Rectal smooth muscle tissue (tissue), 1 donor: Measurements from ENCODE around the gene NDUFC2.
"Not testable (repeated sequence)": the region's sequence is repeated elsewhere in the genome, so short reads cannot be mapped to it uniquely, and the experiment has no call there.

Experiments used
- H3K27ac ChIP-seq: one replicate; pipeline ENCODE4 v1.7.0; 2013; ENCODE audit warnings: low read depth, low read length, inconsistent platforms
- H3K27me3 ChIP-seq: one replicate; pipeline ENCODE4 v1.7.0; 2013; ENCODE audit warnings: low read length; ENCODE audit not compliant: control insufficient read depth, insufficient read depth
- H3K36me3 ChIP-seq: one replicate; pipeline ENCODE4 v1.7.0; 2013; ENCODE audit warnings: low read length; ENCODE audit not compliant: control insufficient read depth, insufficient read depth
- H3K4me1 ChIP-seq: one replicate; pipeline ENCODE4 v1.7.0; 2013; ENCODE audit warnings: low read length; ENCODE audit not compliant: control insufficient read depth, insufficient read depth
- H3K4me3 ChIP-seq: one replicate; pipeline ENCODE4 v1.7.0; 2013; ENCODE audit warnings: low read length
- H3K9ac ChIP-seq: one replicate; pipeline ENCODE4 v1.7.0; 2013; ENCODE audit warnings: low read length

NDUFC2 gene

GRCh38 chr11:78060533-78060932 is 19.1 kb downstream of the NDUFC2 start:
- no peak overlapping the region for H3K27ac ChIP-seq
- no peaks in the 10 kb centered on the region for H3K27me3 ChIP-seq

GRCh38 chr11:78059749-78060328 is 19.8 kb downstream of the NDUFC2 start:
- not testable (repeated sequence) for H3K36me3 ChIP-seq, H3K9ac ChIP-seq, H3K27ac ChIP-seq, H3K4me1 ChIP-seq, H3K27me3 ChIP-seq, H3K4me3 ChIP-seq

More at GRCh38 chr11:78060533-78060932, 19.1 kb downstream of the NDUFC2 start:
- no peaks in the 10 kb centered on the region for H3K4me1 ChIP-seq
- no peak overlapping the region for H3K9ac ChIP-seq
- no peak overlapping the region for H3K4me3 ChIP-seq
- H3K36me3 ChIP-seq: no peaks in the 10 kb centered on the region

- H3K27ac ChIP-seq: no peak overlapping the region
- H3K9ac ChIP-seq: no peak overlapping the region
- H3K36me3 ChIP-seq: no peaks in the 10 kb centered on the region
- no peaks in the 10 kb centered on the region for H3K4me1 ChIP-seq
- no peak overlapping the region for H3K4me3 ChIP-seq
- H3K27me3 ChIP-seq: no peaks in the 10 kb centered on the region
Observed at GRCh38 chr11:78057462-78058055, 22.1 kb downstream of the NDUFC2 start.

GRCh38 chr11:78056093-78056492 is 23.6 kb downstream of the NDUFC2 start:
- Histone ChIP-seq H3K9ac (no peak overlapping the region), H3K4me3 (no peak overlapping the region), H3K27ac (no peak overlapping the region), H3K36me3 (no peaks in the 10 kb centered on the region), H3K4me1 (no peaks in the 10 kb centered on the region), H3K27me3 (no peaks in the 10 kb centered on the region)

- H3K27me3 ChIP-seq: no peaks in the 10 kb centered on the region
- no peaks in the 10 kb centered on the region for H3K36me3 ChIP-seq
- no peak overlapping the region for H3K9ac ChIP-seq
- no peak overlapping the region for H3K27ac ChIP-seq
- H3K4me3 ChIP-seq: no peak overlapping the region
- H3K4me1 ChIP-seq: no peaks in the 10 kb centered on the region
Observed at GRCh38 chr11:78054971-78055370, 24.7 kb downstream of the NDUFC2 start.

GRCh38 chr11:78050964-78051831 is 28.5 kb downstream of the NDUFC2 start:
- no peak overlapping the region for H3K9ac ChIP-seq

GRCh38 chr11:78049348-78049747 is 30.3 kb downstream of the NDUFC2 start:
- Histone ChIP-seq H3K27ac (no peak overlapping the region), H3K27me3 (no peaks in the 10 kb centered on the region), H3K36me3 (no peaks in the 10 kb centered on the region), H3K4me3 (no peak overlapping the region), H3K4me1 (no peaks in the 10 kb centered on the region), H3K9ac (no peak overlapping the region)

More at GRCh38 chr11:78050964-78051831, 28.5 kb downstream of the NDUFC2 start:
- no peak overlapping the region for H3K27ac ChIP-seq
- no peaks in the 10 kb centered on the region for H3K27me3 ChIP-seq
- no peaks in the 10 kb centered on the region for H3K36me3 ChIP-seq
- no peaks in the 10 kb centered on the region for H3K4me1 ChIP-seq
- H3K4me3 ChIP-seq: no peak overlapping the region

GRCh38 chr11:78048561-78048960 is 31.1 kb downstream of the NDUFC2 start:
- Histone ChIP-seq H3K27ac (no peak overlapping the region), H3K4me1 (no peaks in the 10 kb centered on the region), H3K9ac (no peak overlapping the region), H3K27me3 (no peaks in the 10 kb centered on the region), H3K4me3 (no peak overlapping the region), H3K36me3 (no peaks in the 10 kb centered on the region)

GRCh38 chr11:78046486-78046854 is 33.2 kb downstream of the NDUFC2 start:
- H3K36me3 ChIP-seq: no peaks in the 10 kb centered on the region
- H3K4me1 ChIP-seq: no peaks in the 10 kb centered on the region
- no peaks in the 10 kb centered on the region for H3K27me3 ChIP-seq
- no peak overlapping the region for H3K9ac ChIP-seq
- H3K4me3 ChIP-seq: peak overlapping the region; percentile 24
- H3K27ac ChIP-seq: no peak overlapping the region

GRCh38 chr11:78045851-78046485 is 33.7 kb downstream of the NDUFC2 start:
- H3K27ac ChIP-seq: peak overlapping the region; percentile 68
- H3K4me3 ChIP-seq: peak overlapping the region; percentile 86
- no peaks in the 10 kb centered on the region for H3K27me3 ChIP-seq
- H3K36me3 ChIP-seq: no peaks in the 10 kb centered on the region
- H3K4me1 ChIP-seq: no peaks in the 10 kb centered on the region
- peak overlapping the region; percentile 70 for H3K9ac ChIP-seq

GRCh38 chr11:78044706-78045105 is 35.0 kb downstream of the NDUFC2 start:
- Histone ChIP-seq H3K4me1 (peaks cover 7% of the 10 kb centered on the region), H3K9ac (no peak overlapping the region), H3K4me3 (no peak overlapping the region), H3K27ac (no peak overlapping the region), H3K27me3 (no peaks in the 10 kb centered on the region), H3K36me3 (no peaks in the 10 kb centered on the region)

GRCh38 chr11:78041843-78042440 is 37.7 kb downstream of the NDUFC2 start:
- H3K4me3 ChIP-seq: no peak overlapping the region
- H3K27ac ChIP-seq: no peak overlapping the region
- H3K27me3 ChIP-seq: no peaks in the 10 kb centered on the region
- H3K36me3 ChIP-seq: no peaks in the 10 kb centered on the region
- peaks cover 8% of the 10 kb centered on the region for H3K4me1 ChIP-seq
- no peak overlapping the region for H3K9ac ChIP-seq
